SJSA1 (cell line): Measurements from ENCODE around the gene C12orf57. TPM values are rescaled to one million over a fixed set of nuclear protein-coding genes. Genes with fewer than 3 reads are reported as not detected.
"Not testable (repeated sequence)": the region's sequence is repeated elsewhere in the genome, so short reads cannot be mapped to it uniquely, and the experiment has no call there.

ENCODE experiments used
- DNase-seq, 2 experiments: peaks; one replicate each; pipeline ENCODE4 v3.0.0-alpha.2; 2015 to 2020; ENCODE audit warnings: low spot score in 2 of 2, low read depth in 1 of 2
- H3K27ac ChIP-seq: fragments of 250-450 bp; sonication (Bioruptor Pico); 2 replicates; pipeline ENCODE4 v1.5.1; 2020; ENCODE audit warnings: mild to moderate bottlenecking, moderate library complexity
- H3K27me3 ChIP-seq: fragments of 250-450 bp; sonication (Bioruptor Pico); replicated peaks from 2 replicates; pipeline ENCODE4 v1.5.1; 2020; ENCODE audit warnings: mild to moderate bottlenecking, moderate library complexity
- H3K36me3 ChIP-seq: fragments of 250-450 bp; sonication (Bioruptor Pico); 2 replicates; pipeline ENCODE4 v1.5.1; 2020; ENCODE audit warnings: mild to moderate bottlenecking
- H3K4me1 ChIP-seq: fragments of 250-450 bp; sonication (Bioruptor Pico); replicated peaks from 2 replicates; pipeline ENCODE4 v1.6.1; 2021; ENCODE audit warnings: mild to moderate bottlenecking
- H3K4me3 ChIP-seq: fragments of 250-450 bp; sonication (Bioruptor Pico); 2 replicates; pipeline ENCODE4 v1.5.1; 2020; ENCODE audit warnings: mild to moderate bottlenecking
- H3K9me3 ChIP-seq: fragments of 250-450 bp; sonication (Bioruptor Pico); replicated peaks from 2 replicates; pipeline ENCODE4 v1.5.1; 2020; ENCODE audit warnings: mild to moderate bottlenecking
- total RNA-seq: library from RNA; depleted of rRNA; stranded (reverse); fragments of >200 nt; shearing (Covaris generic); gene quantifications from 2 replicates; pipeline ENCODE4 v1.2.3, GENCODE V29; 2014; rRNA removed

C12orf57 gene, protein sequence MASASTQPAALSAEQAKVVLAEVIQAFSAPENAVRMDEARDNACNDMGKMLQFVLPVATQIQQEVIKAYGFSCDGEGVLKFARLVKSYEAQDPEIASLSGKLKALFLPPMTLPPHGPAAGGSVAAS
- total RNA-seq, result 331 and 408 TPM in 2 replicates

DNA sequence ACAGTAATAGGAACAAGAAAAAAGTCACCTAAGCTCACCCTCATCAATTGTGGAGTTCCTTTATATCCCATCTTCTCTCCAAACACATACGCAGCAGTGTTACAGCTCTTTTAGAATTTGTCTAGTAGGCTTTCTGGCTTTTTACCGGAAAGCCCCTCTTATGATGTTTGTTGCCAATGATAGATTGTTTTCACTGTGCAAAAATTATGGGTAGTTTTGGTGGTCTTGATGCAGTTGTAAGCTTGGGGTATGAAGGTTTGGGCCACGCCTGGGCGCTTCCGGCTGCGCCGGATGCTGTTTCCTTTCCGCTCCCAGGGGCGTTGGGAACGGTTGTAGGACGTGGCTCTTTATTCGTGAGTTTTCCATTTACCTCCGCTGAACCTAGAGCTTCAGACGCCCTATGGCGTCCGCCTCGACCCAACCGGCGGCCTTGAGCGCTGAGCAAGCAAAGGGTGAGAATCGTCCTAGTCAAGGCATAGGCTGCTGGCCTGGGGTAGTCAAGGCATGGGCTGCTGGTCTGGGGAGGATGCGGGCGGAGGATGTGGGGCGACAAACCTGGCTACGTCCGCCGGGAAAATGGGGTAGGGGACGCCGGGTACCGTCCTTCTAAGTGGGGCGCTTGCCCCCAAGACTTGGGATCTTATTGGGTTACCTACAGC is at the start of gene C12orf57, which contains the start of gene RNU7-1:
Gene C12orf57 (plus strand): TSS at position 301 of the 659 bp plus-strand sequence. CDS start 100 bp downstream, at position 401.
Gene RNU7-1 (plus strand): TSS at position 95 of the 659 bp plus-strand sequence.
- Histone ChIP-seq H3K27ac (peak within 1 kb of the TSS; percentile 96), H3K4me1 (peaks cover 27% of the 10 kb centered on the region), H3K4me3 (peak within 1 kb of the TSS; percentile 46), H3K27me3 (no peaks in the 10 kb centered on the region; the same call in 1 of the 2 replicates), H3K9me3 (no peaks in the 10 kb centered on the region), H3K36me3 (peaks cover 60% of the 10 kb centered on the region)
- DNase-seq, result peak; percentile 91 to 98

DNA sequence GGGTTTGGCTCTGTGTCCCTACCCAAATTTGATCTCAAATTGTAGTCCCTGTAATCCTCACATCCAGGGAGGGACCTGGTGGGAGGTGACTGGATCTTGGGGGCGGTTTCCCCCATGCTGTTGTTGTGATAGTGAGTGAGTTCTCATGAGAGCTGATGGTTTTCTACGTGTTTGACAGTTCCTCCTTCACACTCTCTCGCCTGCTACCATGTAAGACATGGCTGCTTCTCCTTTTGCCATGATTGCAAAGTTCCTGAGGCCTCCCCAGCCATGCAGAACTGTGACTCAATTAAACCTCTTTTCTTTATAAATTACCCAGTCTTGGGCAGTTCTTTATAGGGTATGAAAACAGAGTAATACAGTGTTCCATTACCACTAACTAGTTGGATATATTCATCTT is 49.5 kb upstream of the C12orf57 start:
- Histone ChIP-seq H3K4me1 (peaks cover 14% of the 10 kb centered on the region), H3K27ac (no peak overlapping the region), H3K9me3 (no peaks in the 10 kb centered on the region), H3K36me3 (no peaks in the 10 kb centered on the region), H3K4me3 (no peak overlapping the region), H3K27me3 (no peaks in the 10 kb centered on the region)
- no peak for DNase-seq

DNA sequence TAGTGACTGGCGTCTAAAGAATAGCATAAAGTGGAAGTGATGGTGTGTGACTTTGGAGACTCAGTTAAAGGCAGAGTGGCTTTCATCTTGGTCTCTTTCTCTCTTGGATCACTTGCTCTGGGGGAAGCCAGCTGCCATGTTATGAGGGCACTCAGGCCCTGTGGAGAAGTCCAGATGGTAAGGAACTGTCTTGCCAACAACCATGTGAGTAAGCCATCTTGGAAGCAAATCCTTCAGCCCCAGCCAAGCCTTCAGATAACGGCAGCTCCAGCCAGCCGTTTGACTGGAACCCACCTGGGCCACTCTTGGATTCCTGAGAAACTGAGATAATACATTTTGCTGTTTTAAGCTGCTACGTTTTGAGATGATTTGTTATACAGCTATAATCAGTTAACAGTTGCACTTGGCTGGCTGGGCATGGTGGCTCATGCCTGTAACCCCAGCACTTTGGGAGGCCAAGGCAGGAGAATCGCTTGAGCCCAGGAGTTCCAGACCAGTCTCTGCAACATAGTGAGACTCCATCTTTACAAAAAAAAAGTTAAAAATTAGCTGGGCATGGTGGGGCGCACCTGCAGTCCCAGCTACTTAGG is 46.9 kb upstream of the C12orf57 start:
- Histone ChIP-seq H3K4me3 (no peak overlapping the region), H3K27me3 (no peaks in the 10 kb centered on the region), H3K4me1 (peaks cover 9% of the 10 kb centered on the region), H3K9me3 (no peaks in the 10 kb centered on the region), H3K36me3 (no peaks in the 10 kb centered on the region), H3K27ac (no peak overlapping the region)
- DNase-seq, result no peak

DNA sequence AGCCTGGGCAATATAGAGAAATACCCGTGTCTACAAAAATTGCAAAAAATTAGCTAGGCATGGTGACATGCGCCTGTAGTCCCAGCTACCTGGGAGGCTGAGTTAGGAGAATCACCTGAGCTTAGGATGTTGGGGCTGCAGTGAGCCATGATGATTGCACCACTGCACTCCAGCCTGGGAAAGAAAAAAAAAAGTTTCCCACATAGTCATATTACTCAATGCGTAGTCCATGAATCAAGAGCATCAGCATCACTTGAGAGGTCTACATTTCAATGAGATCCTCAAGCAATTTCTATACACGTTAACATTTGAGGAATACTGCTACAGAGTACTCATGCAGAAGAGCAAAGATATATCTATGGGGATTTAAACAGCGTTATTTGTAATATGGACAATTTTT is 44.4 kb upstream of the C12orf57 start:
- H3K9me3 ChIP-seq, result no peaks in the 10 kb centered on the region
- H3K36me3 ChIP-seq, result no peaks in the 10 kb centered on the region
- H3K27me3 ChIP-seq, result no peaks in the 10 kb centered on the region
- H3K27ac ChIP-seq, result no peak overlapping the region
- no peak overlapping the region for H3K4me3 ChIP-seq
- DNase-seq, result no peak
- H3K4me1 ChIP-seq, result peaks cover 18% of the 10 kb centered on the region

DNA sequence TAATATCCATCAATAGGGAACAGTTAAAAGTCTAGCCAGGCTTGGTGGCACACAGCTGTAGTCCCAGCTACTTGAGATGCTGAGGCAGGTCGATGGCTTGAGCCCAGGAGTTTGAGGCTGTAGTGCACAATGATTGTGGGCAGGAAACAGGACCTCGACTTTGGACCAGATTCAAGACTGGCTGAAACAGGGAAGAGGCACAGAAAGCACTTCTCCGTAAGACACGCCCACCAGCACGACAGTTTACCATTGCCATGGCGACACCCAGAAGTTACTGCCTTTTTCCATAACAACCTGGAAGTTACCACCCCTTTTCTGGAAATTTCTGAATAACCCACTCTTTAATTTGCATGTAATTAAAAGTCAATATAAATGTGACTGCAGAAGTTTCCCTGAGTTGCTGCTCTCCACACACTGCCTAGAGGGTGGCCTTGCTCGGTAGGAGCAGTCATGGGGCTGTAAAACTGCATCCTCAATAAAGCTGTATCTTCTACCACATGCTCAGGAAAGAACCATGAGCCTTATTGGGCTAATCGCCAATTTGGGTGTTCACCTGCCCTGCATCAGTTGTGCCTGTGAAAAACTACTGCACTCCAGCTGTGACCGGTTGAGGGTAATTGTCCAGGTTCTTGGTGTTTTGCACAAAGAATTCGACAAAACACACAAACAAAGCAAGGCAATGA is 43.8 kb upstream of the C12orf57 start:
- peak in 1 of 2 experiments; percentile 21 for DNase-seq
- H3K36me3 ChIP-seq, result no peaks in the 10 kb centered on the region
- no peak overlapping the region for H3K27ac ChIP-seq
- peaks cover 21% of the 10 kb centered on the region for H3K4me1 ChIP-seq
- no peak overlapping the region for H3K4me3 ChIP-seq
- no peaks in the 10 kb centered on the region for H3K9me3 ChIP-seq
- H3K27me3 ChIP-seq, result no peaks in the 10 kb centered on the region

DNA sequence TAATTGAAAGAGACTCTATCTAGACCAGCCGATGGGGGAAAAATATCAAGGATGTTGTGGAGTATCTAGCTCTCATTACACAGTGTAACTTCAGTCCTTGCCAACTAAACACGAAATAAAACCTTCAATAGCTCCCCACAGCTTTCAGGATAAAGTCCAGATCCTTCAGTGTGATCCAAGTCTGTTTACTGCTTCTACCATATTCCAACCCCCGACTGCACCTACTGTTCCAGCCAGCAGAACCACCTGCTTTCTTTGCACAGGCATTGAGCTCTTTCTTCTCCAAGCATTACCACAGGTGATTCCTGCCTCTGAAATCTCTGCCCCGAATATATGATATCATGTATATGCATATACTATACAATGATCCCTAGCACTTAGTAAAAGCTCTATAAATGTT is 41.4 kb upstream of the C12orf57 start:
- Histone ChIP-seq H3K9me3 (no peaks in the 10 kb centered on the region), H3K27me3 (no peaks in the 10 kb centered on the region), H3K27ac (no peak overlapping the region), H3K4me3 (no peak overlapping the region), H3K4me1 (peaks cover 27% of the 10 kb centered on the region), H3K36me3 (0 out of 2 replicates have a peak, but pooled peaks cover 7% of the 10 kb centered on the region)
- no peak for DNase-seq

DNA sequence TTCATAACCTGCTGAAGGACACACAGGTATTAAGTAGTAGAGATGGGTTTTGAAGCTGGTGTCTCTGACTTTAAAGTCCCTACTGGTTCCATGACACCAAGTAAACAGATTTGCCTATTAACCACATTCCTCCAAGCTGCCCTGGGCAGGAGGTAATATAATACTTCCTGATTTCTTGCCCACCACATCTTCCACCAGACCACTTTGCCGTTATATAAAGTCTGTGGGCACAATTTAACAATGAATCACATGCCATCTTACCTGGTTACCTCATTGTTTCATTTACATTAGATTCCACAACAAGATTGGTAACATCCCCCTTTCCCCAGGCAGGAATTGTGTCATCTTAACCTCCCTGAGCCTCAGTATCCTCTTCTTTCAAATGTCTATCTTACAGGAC is 40.1 kb upstream of the C12orf57 start:
- Histone ChIP-seq H3K36me3 (0 out of 2 replicates have a peak, but pooled peaks cover 7% of the 10 kb centered on the region), H3K9me3 (no peaks in the 10 kb centered on the region)
- no peak for DNase-seq

DNA sequence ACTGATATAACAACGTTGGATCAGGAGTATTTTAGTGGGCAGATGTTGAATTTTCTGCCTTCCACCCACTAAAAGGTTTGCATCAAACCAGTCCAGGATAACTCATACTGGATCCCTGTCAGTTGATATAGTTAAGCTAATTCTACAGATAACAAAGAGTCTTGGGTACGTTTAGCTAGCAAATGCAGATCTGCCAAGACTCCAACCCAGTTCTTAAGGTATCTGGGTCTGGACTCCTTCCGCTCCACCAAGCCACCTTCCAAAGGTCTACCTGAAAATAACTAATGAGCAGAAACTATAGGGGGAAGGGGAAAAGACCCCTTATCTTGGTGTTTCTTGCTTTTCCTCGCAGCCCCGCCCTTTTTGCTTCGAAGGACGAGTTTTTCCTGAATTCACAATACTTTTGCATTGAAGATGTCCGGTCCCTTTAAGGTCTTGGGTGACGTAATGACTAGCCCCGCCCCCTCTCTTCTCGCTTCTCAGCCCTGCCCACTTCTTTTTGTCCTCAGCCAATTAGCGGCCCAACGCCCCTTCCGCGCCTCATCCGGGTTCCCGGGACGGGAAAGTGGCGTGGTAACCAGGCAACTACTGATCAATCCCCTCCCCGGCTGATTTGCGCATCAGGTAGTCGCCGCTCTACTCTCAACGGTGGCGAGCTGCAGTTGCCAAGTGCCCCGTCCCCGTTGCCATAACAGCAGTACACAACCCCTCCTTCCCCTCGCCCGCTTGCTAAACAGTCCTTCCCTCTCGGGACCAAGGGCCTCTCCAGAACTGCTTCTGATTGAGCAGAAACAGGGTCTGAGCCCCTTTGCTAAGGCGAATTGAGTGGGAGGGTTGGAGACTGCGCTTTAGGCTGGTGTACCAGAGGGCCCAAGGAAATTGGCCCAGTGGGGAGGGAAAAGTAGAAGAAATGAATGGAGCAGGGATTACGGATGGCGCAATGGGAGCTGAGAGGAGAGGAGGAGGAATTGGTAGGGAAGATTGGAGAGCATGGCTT is 39.2 kb upstream of the C12orf57 start, which contains the start of gene LRRC23:
Gene LRRC23 (plus strand): TSS at position 543 of the 997 bp plus-strand sequence. CDS start 812 bp downstream, outside the sequence.
- Histone ChIP-seq H3K4me3 (peak within 1 kb of the TSS; percentile 61), H3K36me3 (0 out of 2 replicates have a peak, but pooled peaks cover 7% of the 10 kb centered on the region), H3K27ac (peak within 1 kb of the TSS; percentile 64), H3K27me3 (no peaks in the 10 kb centered on the region), H3K4me1 (peaks cover 27% of the 10 kb centered on the region), H3K9me3 (no peaks in the 10 kb centered on the region)
- DNase-seq, result peak; percentile 93 to 97

More for the DNA sequence above, 40.1 kb upstream of the C12orf57 start:
- Histone ChIP-seq H3K4me1 (peaks cover 27% of the 10 kb centered on the region), H3K27ac (no peak overlapping the region), H3K27me3 (no peaks in the 10 kb centered on the region), H3K4me3 (no peak overlapping the region)

DNA sequence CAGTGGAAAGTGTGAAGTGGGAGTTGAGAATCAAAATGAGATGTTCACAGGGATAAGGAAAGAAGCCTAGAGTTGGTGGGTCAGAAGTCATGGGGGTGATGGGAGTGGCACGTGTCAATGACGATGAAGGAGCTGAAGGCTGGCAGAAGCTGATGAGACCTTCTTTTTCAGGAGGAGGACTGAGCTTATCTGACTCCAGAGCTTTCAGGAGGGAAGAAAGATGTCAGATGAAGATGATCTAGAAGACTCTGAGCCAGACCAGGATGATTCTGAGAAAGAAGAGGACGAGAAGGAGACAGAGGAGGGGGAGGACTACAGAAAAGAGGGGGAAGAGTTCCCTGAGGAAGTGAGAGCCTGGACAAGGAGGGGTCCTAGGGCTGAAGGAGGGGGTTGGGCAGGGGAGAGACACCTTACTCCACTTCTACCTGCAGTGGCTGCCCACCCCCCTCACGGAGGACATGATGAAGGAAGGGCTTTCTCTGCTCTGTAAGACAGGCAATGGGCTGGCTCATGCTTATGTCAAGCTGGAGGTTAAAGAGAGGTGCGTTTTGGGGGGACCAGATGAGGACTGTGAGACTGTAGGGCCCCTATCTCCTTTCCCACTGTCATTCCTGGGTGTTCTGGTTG is 38.3 kb upstream of the C12orf57 start:
- DNase-seq, result no peak
- no peaks in the 10 kb centered on the region for H3K9me3 ChIP-seq
- H3K27me3 ChIP-seq, result no peaks in the 10 kb centered on the region
- H3K36me3 ChIP-seq, result 0 out of 2 replicates have a peak, but pooled peaks cover 7% of the 10 kb centered on the region
- H3K4me3 ChIP-seq, result peak overlapping the region; percentile 61
- H3K4me1 ChIP-seq, result peaks cover 18% of the 10 kb centered on the region
- no peak overlapping the region for H3K27ac ChIP-seq

DNA sequence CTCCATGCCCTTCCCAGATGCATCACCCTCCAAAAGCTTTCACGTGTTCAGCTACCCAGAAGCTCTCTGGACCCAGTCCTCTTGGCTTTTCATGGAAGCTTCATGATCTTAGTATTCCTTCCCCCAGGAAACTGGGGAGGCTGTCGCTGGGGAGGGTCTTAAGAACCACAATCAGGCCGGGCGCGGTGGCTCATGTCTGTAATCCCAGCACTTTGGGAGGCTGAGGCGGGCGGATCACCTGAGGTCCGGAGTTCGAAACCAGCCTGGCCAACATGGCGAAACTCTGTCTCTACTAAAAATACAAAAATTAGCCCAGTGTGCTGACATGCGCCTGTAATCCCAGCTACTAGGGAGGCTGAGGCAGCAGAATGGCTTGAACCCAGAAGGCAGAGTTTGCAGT is 35.7 kb upstream of the C12orf57 start:
- DNase-seq, H3K9me3 ChIP-seq, H3K4me3 ChIP-seq, H3K27me3 ChIP-seq, H3K27ac ChIP-seq, H3K36me3 ChIP-seq: not testable (repeated sequence)
- peaks cover 18% of the 10 kb centered on the region for H3K4me1 ChIP-seq

DNA sequence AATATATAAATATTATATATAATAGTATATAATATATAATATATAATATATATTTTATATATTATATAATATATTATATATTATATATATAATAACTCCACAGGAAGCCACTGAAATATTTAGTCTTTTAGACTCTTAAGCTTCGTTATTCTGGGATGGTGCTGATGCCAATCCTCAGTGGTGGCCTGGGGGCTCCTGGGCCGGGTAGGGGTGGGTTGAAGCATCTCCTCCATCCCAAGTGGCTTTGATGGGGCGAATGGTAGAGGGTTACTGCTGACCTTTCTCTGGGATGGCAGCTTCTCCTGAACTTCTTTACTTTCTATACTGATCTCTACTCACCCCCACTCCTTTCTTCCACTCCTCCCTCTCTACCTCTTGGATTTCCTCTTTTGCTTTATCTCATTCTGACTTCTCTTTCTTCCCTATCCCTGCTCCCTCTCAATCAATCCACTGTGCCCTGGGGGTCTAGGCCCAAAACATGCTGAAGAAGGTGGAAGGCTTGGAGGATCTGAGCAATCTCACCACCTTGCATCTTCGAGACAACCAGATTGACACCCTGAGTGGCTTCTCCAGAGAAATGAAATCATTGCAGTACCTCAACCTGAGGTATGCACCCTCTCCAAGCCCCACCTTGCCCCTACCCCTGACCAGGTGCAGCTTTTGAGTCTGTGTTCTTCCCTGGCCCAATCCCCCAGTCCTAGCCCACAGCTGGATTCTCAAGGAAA is 34.2 kb upstream of the C12orf57 start:
- DNase-seq, result no peak
- Histone ChIP-seq H3K36me3 (0 out of 2 replicates have a peak, but pooled peaks cover 7% of the 10 kb centered on the region), H3K27ac (no peak overlapping the region), H3K9me3 (no peaks in the 10 kb centered on the region), H3K4me3 (no peak overlapping the region), H3K27me3 (no peaks in the 10 kb centered on the region), H3K4me1 (peaks cover 17% of the 10 kb centered on the region)
